SKM-1 (cell line): ENCODE data around the gene IQCK.

ENCODE experiments used
- DNase-seq: peaks from one replicate; lab custom pipeline; 2025; ENCODE audit not compliant: unreplicated experiment; lab: John Stamatoyannopoulos, UW

The IQCK gene

GRCh38 chr16:19698480-19699465 lies 19.3 kb upstream of the IQCK start:
- DNase-seq: no peak

- DNase-seq: no peak
Observed at GRCh38 chr16:19699472-19699871, 18.6 kb upstream of the IQCK start.

- DNase-seq: no peak
Observed at GRCh38 chr16:19700319-19700781, 17.7 kb upstream of the IQCK start.

GRCh38 chr16:19701091-19701490 lies 17.0 kb upstream of the IQCK start:
- DNase-seq: no peak

GRCh38 chr16:19703172-19703889 lies 14.7 kb upstream of the IQCK start:
- DNase-seq: no peak

- no peak for DNase-seq
Observed at GRCh38 chr16:19704321-19705145, 13.5 kb upstream of the IQCK start.

GRCh38 chr16:19705146-19705501 lies 12.9 kb upstream of the IQCK start:
- no peak for DNase-seq

- no peak for DNase-seq
Observed at GRCh38 chr16:19705843-19706242, 12.2 kb upstream of the IQCK start.

- DNase-seq: no peak
Observed at GRCh38 chr16:19706846-19707245, 11.2 kb upstream of the IQCK start.

- DNase-seq: no peak
Observed at GRCh38 chr16:19707569-19708295, 10.3 kb upstream of the IQCK start.

GRCh38 chr16:19708296-19709205 lies 9.5 kb upstream of the IQCK start:
- no peak for DNase-seq

- no peak for DNase-seq
Observed at GRCh38 chr16:19709381-19710136, 8.5 kb upstream of the IQCK start.

- DNase-seq: no peak
Observed at GRCh38 chr16:19710191-19710908, 7.7 kb upstream of the IQCK start.

GRCh38 chr16:19710991-19711545 lies 7.0 kb upstream of the IQCK start:
- DNase-seq: no peak

GRCh38 chr16:19711643-19712042 lies 6.4 kb upstream of the IQCK start:
- DNase-seq: no peak

GRCh38 chr16:19712418-19713058 lies 5.5 kb upstream of the IQCK start:
- DNase-seq: no peak

- no peak for DNase-seq
Observed at GRCh38 chr16:19713697-19714096, 4.4 kb upstream of the IQCK start.
